Fibroblast of gingiva (primary cell): Measurements from ENCODE around the gene ZNF366.

Source experiments
- DNase-seq: peaks from one replicate; pipeline ENCODE4 v3.0.0-alpha.2; 2011; ENCODE audit warnings: low read depth

Gene ZNF366

GRCh38 chr5:72402959-72403628, 104.1 kb downstream of the ZNF366 start:
- no peak for DNase-seq

DNA sequence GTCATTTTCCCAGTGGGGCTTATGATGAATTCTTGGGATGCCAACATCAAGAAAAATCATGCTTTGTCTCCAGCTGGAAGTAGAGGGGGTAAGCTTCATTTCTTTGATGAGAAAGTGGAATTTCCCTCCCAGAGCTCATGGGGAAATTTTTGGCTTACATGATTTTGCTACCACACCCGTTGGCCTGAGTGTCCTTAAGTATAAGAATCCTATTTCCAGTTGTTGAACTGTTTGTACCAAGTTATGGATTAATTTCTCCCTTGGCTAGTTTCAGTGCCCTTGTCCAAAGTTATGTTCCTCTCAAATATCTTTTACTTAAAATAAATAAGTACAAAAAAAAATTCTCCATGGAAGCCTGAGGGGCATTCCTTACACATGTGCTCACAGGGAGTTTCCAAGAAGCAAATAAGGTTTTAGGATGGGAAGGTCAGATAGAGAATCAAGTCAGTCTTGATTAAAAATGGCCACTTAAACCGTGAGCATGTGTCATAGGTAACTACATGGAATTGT, 104.8 kb downstream of the ZNF366 start:
- DNase-seq, result peak; percentile 87

GRCh38 chr5:72400950-72401349, 106.3 kb downstream of the ZNF366 start:
- DNase-seq, result no peak

- DNase-seq, result no peak
Measured at GRCh38 chr5:72397836-72398235, 109.4 kb downstream of the ZNF366 start.

- no peak for DNase-seq
Measured at GRCh38 chr5:72394688-72395087, 112.5 kb downstream of the ZNF366 start.

- DNase-seq, result no peak
Measured at GRCh38 chr5:72393052-72393451, 114.2 kb downstream of the ZNF366 start.
